Brain microvascular endothelial cell (primary cell): ENCODE measurements around the gene PGGHG.
"Not testable (repeated sequence)": the region's sequence is repeated elsewhere in the genome, so short reads cannot be mapped to it uniquely, and the experiment has no call there.

ENCODE experiments used
- DNase-seq: peaks from one replicate; pipeline ENCODE4 v3.0.0-alpha.2; 2020
- H3K27ac ChIP-seq: fragments of 250-450 bp; sonication (Bioruptor Pico); 2 replicates; pipeline ENCODE4 v1.5.1; 2020; ENCODE audit warnings: mild to moderate bottlenecking, moderate library complexity
- H3K27me3 ChIP-seq: fragments of 250-450 bp; sonication (Bioruptor Pico); replicated peaks from 2 replicates; pipeline ENCODE4 v1.5.1; 2020; ENCODE audit warnings: mild to moderate bottlenecking
- H3K36me3 ChIP-seq: fragments of 250-450 bp; sonication (Bioruptor Pico); replicated peaks from 2 replicates; pipeline ENCODE4 v1.5.1; 2020; ENCODE audit warnings: mild to moderate bottlenecking
- H3K4me3 ChIP-seq: 2 replicates; pipeline ENCODE4 v1.5.1; 2011; ENCODE audit warnings: low read depth, mild to moderate bottlenecking, control low read depth, low read length, moderate library complexity
- CTCF ChIP-seq: IDR thresholded peaks from 2 replicates; pipeline ENCODE4 v1.5.1; 2011; ENCODE audit warnings: low read depth, mild to moderate bottlenecking, moderate library complexity, low read length, control low read depth, inconsistent platforms; ENCODE audit errors: missing control alignments
- in situ Hi-C: cut with HindIII; loops from 2 replicates; pipeline ENCODE4 v1.10.0; 2017; ENCODE audit warnings: low sequenced_read_pairs, low pct_ligation_motif_present

Gene PGGHG

GRCh38 chr11:259413-259812 lies 29.5 kb upstream of the PGGHG start:
- H3K4me3 ChIP-seq: no peak overlapping the region
- TF ChIP-seq CTCF: no peak
- DNase-seq: no peak
- no peaks in the 10 kb centered on the region for H3K36me3 ChIP-seq
- no peaks in the 10 kb centered on the region for H3K27me3 ChIP-seq
- H3K27ac ChIP-seq: no peak overlapping the region
- in situ Hi-C loops: no loop called here

- TF ChIP-seq CTCF: no peak
- Histone ChIP-seq H3K27ac (no peak overlapping the region), H3K36me3 (no peaks in the 10 kb centered on the region), H3K27me3 (no peaks in the 10 kb centered on the region), H3K4me3 (no peak overlapping the region)
- in situ Hi-C loops: no loop called here
- DNase-seq: no peak
Measured at GRCh38 chr11:261624-262023, 27.3 kb upstream of the PGGHG start.

GRCh38 chr11:266676-267439 lies 22.1 kb upstream of the PGGHG start:
- Histone ChIP-seq H3K36me3 (no peaks in the 10 kb centered on the region), H3K27ac (no peak overlapping the region), H3K27me3 (no peaks in the 10 kb centered on the region), H3K4me3 (no peak overlapping the region)
- no peak for TF ChIP-seq CTCF
- in situ Hi-C loops: no loop called here
- DNase-seq: no peak

GRCh38 chr11:267491-267994 lies 21.4 kb upstream of the PGGHG start:
- no peak overlapping the region for H3K4me3 ChIP-seq
- in situ Hi-C loops: no loop called here
- DNase-seq: no peak
- no peak for TF ChIP-seq CTCF
- H3K36me3 ChIP-seq: no peaks in the 10 kb centered on the region
- H3K27ac ChIP-seq: no peak overlapping the region
- no peaks in the 10 kb centered on the region for H3K27me3 ChIP-seq

GRCh38 chr11:268716-269145 lies 20.2 kb upstream of the PGGHG start:
- H3K36me3 ChIP-seq, in situ Hi-C loops, H3K4me3 ChIP-seq, H3K27me3 ChIP-seq, H3K27ac ChIP-seq: not testable (repeated sequence)
- peak; percentile 26 for DNase-seq

GRCh38 chr11:269146-269890 lies 19.6 kb upstream of the PGGHG start:
- no peak for TF ChIP-seq CTCF
- no peaks in the 10 kb centered on the region for H3K27me3 ChIP-seq
- H3K27ac ChIP-seq: no peak overlapping the region
- no peak overlapping the region for H3K4me3 ChIP-seq
- no peak for DNase-seq
- H3K36me3 ChIP-seq: no peaks in the 10 kb centered on the region
- in situ Hi-C loops: no loop called here
